A549 treated with Hydrocortisone at 1 μM for 4 hours (cell line): Measurements from ENCODE around the gene CDCA5. TPM values are rescaled to one million over a fixed set of nuclear protein-coding genes. Genes with fewer than 3 reads are reported as not detected.

Experiments used
- total RNA-seq: library from RNA; stranded (reverse); fragments of 200-300 nt; extraction: Qiagen RNA extraction; gene quantifications from 5 replicates; pipeline ENCODE4 v1.2.3, GENCODE V29; 2022

Gene CDCA5
- total RNA-seq = 68.3 to 74.3 TPM (median 72.1 TPM) in 5 replicates

DNA sequence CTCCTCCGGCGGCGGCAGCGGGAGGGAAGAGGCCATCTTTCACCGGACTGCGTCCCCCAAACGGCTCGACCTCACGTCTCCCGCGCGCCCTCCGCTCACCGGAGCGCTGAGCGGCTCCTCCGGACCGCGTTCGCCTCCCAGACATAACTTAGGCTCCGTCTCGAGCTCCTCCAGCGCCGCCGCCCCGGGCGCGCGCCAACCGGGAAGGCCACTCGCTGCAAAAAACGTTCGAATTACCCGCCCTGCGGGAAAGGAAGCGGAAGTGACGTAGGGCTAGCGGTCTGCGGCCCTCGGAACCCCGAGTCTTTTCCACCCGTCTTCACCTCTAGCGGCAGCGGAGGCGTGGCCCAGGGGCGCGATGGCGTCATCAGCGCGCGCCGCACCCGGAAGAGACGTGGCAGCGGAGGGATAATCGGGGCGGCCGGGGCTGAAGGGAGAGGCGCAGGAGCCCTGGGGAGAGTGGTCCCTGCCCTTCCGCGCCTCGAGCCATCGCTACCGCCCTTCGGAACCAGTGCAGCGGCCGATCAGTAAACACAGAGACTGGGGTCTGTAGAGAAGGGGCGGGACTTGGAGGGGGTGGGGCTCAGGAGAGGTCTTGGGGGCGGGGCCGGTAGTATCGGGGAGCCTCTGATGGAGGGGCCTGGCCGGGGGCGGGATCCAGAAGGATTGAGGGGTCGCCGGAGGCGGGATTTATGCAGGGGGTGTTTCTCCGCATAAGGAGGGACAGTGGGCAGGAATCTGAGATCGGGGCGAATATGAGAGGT is at the start of gene CDCA5, which contains the start of gene ZFPL1:
Gene CDCA5 (minus strand): TSS at position 207 of the 764 bp plus-strand sequence. CDS start 62 bp downstream, at position 145.
Gene ZFPL1 (plus strand): TSS at position 389 of the 764 bp plus-strand sequence. CDS start 477 bp downstream, outside the sequence.

DNA sequence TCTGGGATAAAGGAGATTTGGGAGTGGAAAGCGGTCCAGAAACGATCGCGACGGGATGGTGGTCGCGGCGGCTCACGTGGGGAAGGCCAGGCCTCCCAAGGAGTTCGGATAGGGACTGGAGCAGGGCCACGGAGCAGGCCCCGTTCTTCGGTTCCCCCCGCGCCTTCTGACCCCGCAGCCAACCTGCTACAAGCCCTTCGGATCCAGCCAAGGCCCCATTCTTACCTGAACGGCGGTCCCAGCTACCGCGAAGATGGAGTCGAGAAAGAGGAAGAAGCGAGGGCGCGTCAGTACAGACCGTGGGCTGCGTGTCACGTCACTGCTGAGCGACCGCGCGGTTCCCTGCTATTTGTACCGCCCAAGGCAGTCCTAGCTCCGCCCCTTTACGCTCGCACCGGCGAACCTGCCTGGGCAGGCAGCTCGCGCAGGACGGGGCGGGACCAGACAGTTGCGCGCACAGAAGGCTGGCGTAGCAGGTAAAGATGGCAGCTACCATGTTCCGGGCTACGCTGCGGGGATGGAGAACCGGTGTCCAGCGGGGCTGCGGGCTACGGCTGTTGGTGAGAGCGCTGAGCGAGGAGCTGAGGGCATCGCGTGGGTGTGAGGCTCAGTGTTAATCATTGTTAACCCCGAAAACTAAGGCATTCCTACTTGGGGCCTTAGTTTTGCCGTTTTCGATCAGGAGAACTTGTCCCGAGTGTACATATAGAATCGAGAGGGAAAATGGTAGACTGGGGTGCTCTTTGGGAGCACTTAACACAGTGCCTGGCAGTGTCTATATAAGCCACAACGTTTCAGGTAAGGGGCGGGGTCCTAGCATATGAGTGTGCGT is 38.2 kb upstream of the CDCA5 start, which contains the start of the genes FAU and MRPL49:
Gene FAU (minus strand): TSS at position 270 of the 832 bp plus-strand sequence. CDS start 321 bp downstream, outside the sequence.
Gene MRPL49 (plus strand): TSS at position 457 of the 832 bp plus-strand sequence. CDS start 26 bp downstream, at position 483.

DNA sequence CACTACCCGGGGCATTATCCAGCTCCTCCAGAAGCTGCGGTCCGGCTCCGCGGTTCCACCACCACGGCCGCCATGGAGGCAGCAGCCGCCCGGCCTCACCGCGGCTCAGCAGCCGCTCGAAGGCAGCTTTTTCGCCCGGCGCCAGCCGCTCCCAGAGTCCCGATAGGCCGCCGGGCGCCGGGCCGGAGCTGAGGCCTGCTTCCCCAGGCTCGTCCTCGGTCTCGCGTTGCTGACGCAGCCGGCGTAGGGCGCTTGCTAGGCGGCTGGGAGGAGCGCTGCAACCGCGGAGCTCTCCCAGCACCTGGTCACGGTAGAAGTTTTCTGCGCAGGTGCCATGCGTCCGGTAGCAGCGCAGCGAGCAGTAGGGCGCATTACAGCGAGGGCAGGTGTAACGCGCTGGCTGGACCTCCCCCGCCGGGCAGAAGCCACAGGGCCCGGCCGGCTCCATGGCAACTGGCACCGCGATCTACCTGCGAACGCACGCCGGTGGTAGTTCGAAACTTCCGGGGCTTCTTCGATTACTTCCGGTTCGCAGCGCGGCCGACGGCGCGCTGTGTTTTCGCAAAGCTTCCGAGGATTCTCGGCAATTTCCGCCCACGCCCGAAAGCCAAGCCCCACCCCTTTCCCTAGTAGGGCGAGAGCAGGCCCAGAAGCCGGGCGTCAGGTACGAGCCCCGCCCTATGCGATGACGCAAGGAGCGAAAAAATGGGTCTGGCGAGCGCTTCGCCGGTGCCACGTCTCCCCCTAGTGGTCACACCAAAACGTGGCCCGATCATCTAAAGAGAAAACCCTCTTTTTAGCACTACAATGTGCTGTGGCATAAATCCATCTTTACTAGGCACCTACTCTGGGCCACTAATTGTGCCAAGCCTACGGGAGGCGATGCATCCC is 33.6 kb upstream of the CDCA5 start, which contains the start of gene ZNHIT2:
Gene ZNHIT2 (minus strand): TSS at position 496 of the 891 bp plus-strand sequence. CDS start 48 bp downstream, at position 448.

GRCh38 chr11:65111744-65112545 is 28.1 kb upstream of the CDCA5 start, which contains the start of gene TM7SF2:
TM7SF2 (plus strand) TSS chr11:65111872; CDS start chr11:65112016, 144 bp downstream.

GRCh38 chr11:65095974-65096806 is 12.3 kb upstream of the CDCA5 start, which contains the start of gene VPS51:
VPS51 (plus strand) TSS chr11:65096214; CDS start chr11:65096251, 37 bp downstream.

GRCh38 chr11:65058419-65059054 is 25.3 kb downstream of the CDCA5 start, which contains the start of gene NAALADL1:
NAALADL1 (minus strand) TSS chr11:65058553; CDS start chr11:65058521, 32 bp downstream.

GRCh38 chr11:65040847-65041622 is 42.8 kb downstream of the CDCA5 start, which contains the start of gene SAC3D1:
SAC3D1 (plus strand) TSS chr11:65041210; CDS start chr11:65041293, 83 bp downstream.

Other genes with a start within 250 kb of the CDCA5 start
- 1.5 to 2.1 TPM (median 1.5 TPM) in 5 replicates for gene CDC42BPG, start 239.4 kb downstream of the CDCA5 start, total RNA-seq
- 104 to 116 TPM (median 113 TPM) in 5 replicates for gene EHD1, start 205.4 kb downstream of the CDCA5 start, total RNA-seq
- 13.9 to 20.4 TPM (median 19.8 TPM) in 5 replicates for gene ATG2A, start 166.8 kb downstream of the CDCA5 start, total RNA-seq
- gene PPP2R5B, start 159.4 kb downstream of the CDCA5 start, total RNA-seq = 4.0 to 5.5 TPM (median 4.9 TPM) in 5 replicates
- gene GPHA2, start 148.1 kb downstream of the CDCA5 start, total RNA-seq = not detected in 5 replicates
- gene MAJIN, start 111.9 kb downstream of the CDCA5 start, total RNA-seq = not detected in 5 replicates
- 0.54 to 0.70 TPM (median 0.61 TPM) in 5 replicates for gene BATF2, start 87.1 kb downstream of the CDCA5 start, total RNA-seq
- gene ARL2, start 69.9 kb downstream of the CDCA5 start, total RNA-seq = 142 to 189 TPM (median 180 TPM) in 5 replicates
- 22.6 to 24.7 TPM (median 23.2 TPM) in 5 replicates for gene SNX15, start 56.6 kb downstream of the CDCA5 start, total RNA-seq
- gene SAC3D1, start 42.8 kb downstream of the CDCA5 start, total RNA-seq = 37.2 to 55.5 TPM (median 51.1 TPM) in 5 replicates
- gene NAALADL1, start 25.5 kb downstream of the CDCA5 start, total RNA-seq = not detected in 5 replicates
- 31.9 to 34.7 TPM (median 34.4 TPM) in 5 replicates for gene ZFPL1, start 182 bp upstream of the CDCA5 start, total RNA-seq
- gene VPS51, start 12.2 kb upstream of the CDCA5 start, total RNA-seq = 47.3 to 73.3 TPM (median 54.8 TPM) in 5 replicates
- gene TM7SF2, start 27.8 kb upstream of the CDCA5 start, total RNA-seq = 4.6 to 7.5 TPM (median 5.6 TPM) in 5 replicates
- 13.2 to 22.8 TPM (median 20.4 TPM) in 5 replicates for gene ZNHIT2, start 33.7 kb upstream of the CDCA5 start, total RNA-seq
- 745 to 1,060 TPM (median 973 TPM) in 5 replicates for gene FAU, start 38.1 kb upstream of the CDCA5 start, total RNA-seq
- 69.7 to 79.5 TPM (median 73.4 TPM) in 5 replicates for gene MRPL49, start 38.3 kb upstream of the CDCA5 start, total RNA-seq
- gene SYVN1, start 50.5 kb upstream of the CDCA5 start, total RNA-seq = 32.6 to 42.1 TPM (median 39.6 TPM) in 5 replicates
- gene SPDYC, start 86.2 kb upstream of the CDCA5 start, total RNA-seq = not detected in 5 replicates
- 104 to 118 TPM (median 113 TPM) in 5 replicates for gene CAPN1, start 97.9 kb upstream of the CDCA5 start, total RNA-seq
- gene POLA2, start 177.9 kb upstream of the CDCA5 start, total RNA-seq = 12.1 to 15.0 TPM (median 13.8 TPM) in 5 replicates
- gene CDC42EP2, start 230.8 kb upstream of the CDCA5 start, total RNA-seq = 13.2 to 20.7 TPM (median 16.6 TPM) in 5 replicates
- gene DPF2, start 249.8 kb upstream of the CDCA5 start, total RNA-seq = 39.6 to 48.3 TPM (median 41.6 TPM) in 5 replicates